ENCODE measurements around the gene TUBB4B. TPM values are rescaled to one million over a fixed set of nuclear protein-coding genes. Genes with fewer than 3 reads are reported as not detected.

TUBB4B gene
- total and polyA plus RNA-seq, 2 of the 4 experiments (the other 2 are of a cell fraction): 237 to 529 TPM

GRCh38 chr9:137219757-137220316, 21.2 kb upstream of the TUBB4B start:
- DNase-seq (no peak), ATAC-seq (ENCODE audit: low read depth) (no peak)
- no peak overlapping the region for H2BK20ac ChIP-seq (ENCODE audit: low read depth, low read length)
- no peak overlapping the region for H3K4me3 ChIP-seq (ENCODE audit: insufficient read depth, low read depth, low read length)
- no peaks in the 10 kb centered on the region for H3K27me3 ChIP-seq (ENCODE audit: control insufficient read depth, insufficient read depth, low read length)
- H3K9me1 ChIP-seq (ENCODE audit: insufficient read depth, low read length): peaks cover 3% of the 10 kb centered on the region; the same call in 1 of the 2 replicates
- H3K9ac ChIP-seq (ENCODE audit: low read depth, low read length): no peak overlapping the region
- peaks cover 0 to 4% of the 10 kb centered on the region in 2 experiments; a peak in 1 of 4 replicates for H3K79me1 ChIP-seq (ENCODE audit: low read depth in 1 of 2, low read length in 2 of 2)
- no peak overlapping the region for H3K14ac ChIP-seq (replicated peaks; ENCODE audit: low read depth, low read length)
- CTCF ChIA-PET: no interaction called here
- WGBS, 2 experiments (ENCODE audit: extremely low coverage in 2 of 2, insufficient read length in 1 of 2): 91% methylated on average over 8 of the region's 10 CpGs; no CpG with 5 or more reads in 1 of the 2 experiments
- dilution Hi-C loops (cut with HindIII; ENCODE audit: low sequenced_read_pairs, unreplicated experiment) (no loop called here), intact Hi-C loops (cut with micrococcal nuclease) (no loop called here), in situ Hi-C loops (cut with MboI; ENCODE audit: low sequenced_read_pairs) (no loop called here)
- BruUV-seq (replicated peaks): no TSS peak
- peaks cover 17% of the 10 kb centered on the region for H3K4me1 ChIP-seq (ENCODE audit: control insufficient read depth, insufficient read depth, low read length)
- H4K20me1 ChIP-seq (ENCODE audit: insufficient read depth, low read length): no peaks in the 10 kb centered on the region
- no peak overlapping the region for H3K4ac ChIP-seq (ENCODE audit: low read depth, low read length)
- H3K36me3 ChIP-seq (ENCODE audit: control insufficient read depth, insufficient read depth, low read length): peaks cover 14% of the 10 kb centered on the region
- H3K9me3 ChIP-seq (ENCODE audit: control insufficient read depth, insufficient read depth, low read length): no peaks in the 10 kb centered on the region
- no peak overlapping the region for H3K56ac ChIP-seq (ENCODE audit: extremely low read depth, insufficient read depth, low read length)
- H4K8ac ChIP-seq (ENCODE audit: low read depth in 2 of 2, low read length in 2 of 2): no peak overlapping the region
- TF ChIP-seq CHD1 (IDR thresholded peaks at IDR 0.05; ENCODE audit: low read depth, low read length): no peak
- no peak for TF ChIP-seq RAD21 (IDR thresholded peaks at IDR 0.05; ENCODE audit: low read length)
- no peak for TF ChIP-seq MXI1 (IDR thresholded peaks at IDR 0.05; ENCODE audit: borderline replicate concordance, low read depth, low read length)
- TF ChIP-seq MAZ (IDR thresholded peaks at IDR 0.05; ENCODE audit: borderline replicate concordance, low read depth, low read length): no peak
- TF ChIP-seq BHLHE40 (IDR thresholded peaks at IDR 0.05; ENCODE audit: low read depth, low read length): no peak
- TF ChIP-seq NFE2L2 (IDR thresholded peaks at IDR 0.05; ENCODE audit: low read depth, low read length): no peak
- TF ChIP-seq, protein P1, sequence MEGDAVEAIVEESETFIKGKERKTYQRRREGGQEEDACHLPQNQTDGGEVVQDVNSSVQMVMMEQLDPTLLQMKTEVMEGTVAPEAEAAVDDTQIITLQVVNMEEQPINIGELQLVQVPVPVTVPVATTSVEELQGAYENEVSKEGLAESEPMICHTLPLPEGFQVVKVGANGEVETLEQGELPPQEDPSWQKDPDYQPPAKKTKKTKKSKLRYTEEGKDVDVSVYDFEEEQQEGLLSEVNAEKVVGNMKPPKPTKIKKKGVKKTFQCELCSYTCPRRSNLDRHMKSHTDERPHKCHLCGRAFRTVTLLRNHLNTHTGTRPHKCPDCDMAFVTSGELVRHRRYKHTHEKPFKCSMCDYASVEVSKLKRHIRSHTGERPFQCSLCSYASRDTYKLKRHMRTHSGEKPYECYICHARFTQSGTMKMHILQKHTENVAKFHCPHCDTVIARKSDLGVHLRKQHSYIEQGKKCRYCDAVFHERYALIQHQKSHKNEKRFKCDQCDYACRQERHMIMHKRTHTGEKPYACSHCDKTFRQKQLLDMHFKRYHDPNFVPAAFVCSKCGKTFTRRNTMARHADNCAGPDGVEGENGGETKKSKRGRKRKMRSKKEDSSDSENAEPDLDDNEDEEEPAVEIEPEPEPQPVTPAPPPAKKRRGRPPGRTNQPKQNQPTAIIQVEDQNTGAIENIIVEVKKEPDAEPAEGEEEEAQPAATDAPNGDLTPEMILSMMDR (conservative IDR thresholded peaks at IDR 0.05; ENCODE audit: low read depth, low read length): no peak
- H2BK120ac ChIP-seq (ENCODE audit: low read depth, low read length): no peak overlapping the region
- no peak overlapping the region for H4K5ac ChIP-seq (ENCODE audit: low read depth, low read length)
- no peak overlapping the region for H2AFZ ChIP-seq (replicated peaks; ENCODE audit: low read length, poor library complexity)
- peak overlapping the region; percentile 42 for H2AK9ac ChIP-seq (replicated peaks; ENCODE audit: low read depth, low read length, poor library complexity)
- no peak overlapping the region for H4K91ac ChIP-seq (ENCODE audit: insufficient read depth, low read depth, low read length)
- no peak overlapping the region for H2AK5ac ChIP-seq (ENCODE audit: low read depth, low read length)
- no peak overlapping the region for H3K4me2 ChIP-seq (ENCODE audit: low read depth, low read length)
- no peak overlapping the region for H3K23ac ChIP-seq (ENCODE audit: low read depth, low read length)
- no peak overlapping the region for H3K18ac ChIP-seq (ENCODE audit: low read depth, low read length)
- no peak overlapping the region for H3K27ac ChIP-seq (ENCODE audit: insufficient read depth, low read length)
- POLR2A ChIA-PET (ENCODE audit: unreplicated experiment): no interaction called here
- H2BK15ac ChIP-seq (ENCODE audit: low read depth, low read length): no peak overlapping the region
- H2BK5ac ChIP-seq (ENCODE audit: low read depth, low read length, poor library complexity, severe bottlenecking): no peak overlapping the region

Data from IMR-90 (cell line).